ENCODE results near the gene CLEC3A. TPM values are rescaled to one million over a fixed set of nuclear protein-coding genes. Genes with fewer than 3 reads are reported as not detected.

CLEC3A gene
- not detected in 5 replicates for total RNA-seq (2022; extraction: Qiagen RNA extraction; ENCODE audit: low read depth)

GRCh38 chr16:78022347-78023060 lies at the start of gene CLEC3A:
TSS of gene CLEC3A (plus strand) at chr16:78022548. CDS start at chr16:78022627, 79 bp downstream.

Other genes starting within 250 kb of the CLEC3A start
- gene VAT1L, start 234.0 kb upstream of the CLEC3A start, total RNA-seq (2022; extraction: Qiagen RNA extraction; ENCODE audit: low read depth) = not detected in 5 replicates
- gene WWOX, start 77.1 kb downstream of the CLEC3A start, total RNA-seq (2022; extraction: Qiagen RNA extraction; ENCODE audit: low read depth) = 11.6 to 19.7 TPM (median 13.5 TPM) in 5 replicates

All from A549 treated with ZK216348 at 1 μM for 4 hours (cell line).